Activated naive CD8-positive, alpha-beta T cell (primary cell): Measurements from ENCODE around the gene PIGR.

ENCODE experiments used
- H3K27ac Mint-ChIP-seq: one replicate; pipeline ENCODE4 v1.8.0; 2021; ENCODE audit warnings: mixed read lengths
- H3K27me3 Mint-ChIP-seq: one replicate; pipeline ENCODE4 v1.8.0; 2021; ENCODE audit warnings: mixed read lengths
- H3K36me3 Mint-ChIP-seq: one replicate; pipeline ENCODE4 v1.8.0; 2021; ENCODE audit warnings: mixed read lengths
- H3K4me1 Mint-ChIP-seq: one replicate; pipeline ENCODE4 v1.8.0; 2021; ENCODE audit warnings: low read depth, mixed read lengths
- H3K4me3 Mint-ChIP-seq: one replicate; pipeline ENCODE4 v1.8.0; 2021; ENCODE audit warnings: mild to moderate bottlenecking, mixed read lengths
- H3K9me3 Mint-ChIP-seq: one replicate; pipeline ENCODE4 v1.8.0; 2021; ENCODE audit warnings: low read depth, mixed read lengths

Gene PIGR

DNA sequence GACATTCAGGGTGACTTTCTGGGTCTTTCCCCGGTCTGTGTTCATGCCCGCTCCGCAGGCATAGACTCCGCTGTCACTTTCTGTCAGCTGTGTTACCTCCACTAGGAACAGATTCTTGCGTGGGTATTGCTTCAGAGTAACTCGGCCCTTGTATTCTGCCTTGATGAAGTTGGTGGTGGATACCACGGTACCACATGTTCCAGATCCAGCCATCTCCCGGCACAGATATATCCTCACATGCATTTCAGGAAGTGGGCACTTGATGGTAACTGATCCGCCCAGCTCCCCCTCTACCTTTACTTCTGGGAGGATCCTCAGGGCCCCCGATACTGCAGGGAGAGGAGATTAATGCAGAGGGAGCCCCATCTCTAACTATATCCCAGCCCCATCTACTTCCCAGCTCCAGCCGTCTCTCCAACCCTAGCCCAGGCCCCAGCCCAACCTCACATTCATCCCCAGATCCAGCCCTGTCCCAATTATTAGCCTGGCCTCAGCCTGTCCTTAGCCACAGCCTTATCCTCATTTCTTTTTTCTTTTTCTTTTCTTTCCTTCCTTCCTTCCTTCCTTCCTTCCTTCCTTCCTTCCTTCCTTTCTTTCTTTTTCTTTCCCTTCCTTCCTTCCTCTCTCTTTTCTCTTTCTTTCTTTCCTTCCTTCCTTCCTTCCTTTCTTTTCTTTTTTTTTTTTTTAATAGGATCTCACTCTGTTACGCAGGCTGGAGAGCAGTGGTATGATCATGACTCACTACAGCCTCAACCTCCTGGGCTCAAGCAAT lies 32.3 kb downstream of the PIGR start:
- Mint-ChIP-seq H3K4me3 (peak overlapping the region; percentile 48), H3K36me3 (peaks cover 6% of the 10 kb centered on the region), H3K27me3 (no peaks in the 10 kb centered on the region), H3K27ac (peak overlapping the region; percentile 93), H3K9me3 (no peaks in the 10 kb centered on the region), H3K4me1 (peaks cover 87% of the 10 kb centered on the region)

DNA sequence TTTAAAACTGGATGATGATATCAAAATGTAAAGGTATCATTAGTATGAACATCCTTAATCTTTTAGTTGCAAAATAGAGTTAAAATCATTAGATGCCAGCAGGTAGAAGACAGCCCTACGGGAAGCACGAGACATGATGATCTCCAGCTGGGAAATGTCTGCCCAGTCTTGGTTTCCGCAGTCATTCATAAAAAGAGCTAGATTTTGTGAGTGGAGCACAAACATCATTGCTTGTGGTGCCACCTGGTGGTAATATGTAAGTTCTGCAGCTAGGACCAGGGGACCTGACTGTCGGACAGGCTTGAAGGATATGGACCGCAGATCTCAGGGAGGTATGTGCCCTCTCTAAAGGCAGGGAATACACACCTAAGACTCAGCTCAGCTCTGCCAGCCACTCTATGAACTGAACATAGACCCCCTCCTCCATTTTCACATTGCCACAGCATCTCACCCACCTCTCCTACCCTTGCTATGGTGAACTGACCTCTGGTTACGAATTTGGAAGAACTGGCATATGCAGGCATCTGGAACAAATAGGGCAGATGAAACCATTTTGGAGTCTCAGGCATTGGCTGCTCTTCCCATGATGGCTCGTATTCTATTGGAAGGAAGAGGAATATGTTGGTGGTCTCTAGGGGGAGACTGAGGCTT lies 33.7 kb downstream of the PIGR start:
- peaks cover 9% of the 10 kb centered on the region for H3K36me3 Mint-ChIP-seq
- peaks cover 89% of the 10 kb centered on the region for H3K4me1 Mint-ChIP-seq
- no peaks in the 10 kb centered on the region for H3K27me3 Mint-ChIP-seq
- peak overlapping the region; percentile 38 for H3K4me3 Mint-ChIP-seq
- H3K27ac Mint-ChIP-seq: peak overlapping the region; percentile 93
- H3K9me3 Mint-ChIP-seq: no peaks in the 10 kb centered on the region

DNA sequence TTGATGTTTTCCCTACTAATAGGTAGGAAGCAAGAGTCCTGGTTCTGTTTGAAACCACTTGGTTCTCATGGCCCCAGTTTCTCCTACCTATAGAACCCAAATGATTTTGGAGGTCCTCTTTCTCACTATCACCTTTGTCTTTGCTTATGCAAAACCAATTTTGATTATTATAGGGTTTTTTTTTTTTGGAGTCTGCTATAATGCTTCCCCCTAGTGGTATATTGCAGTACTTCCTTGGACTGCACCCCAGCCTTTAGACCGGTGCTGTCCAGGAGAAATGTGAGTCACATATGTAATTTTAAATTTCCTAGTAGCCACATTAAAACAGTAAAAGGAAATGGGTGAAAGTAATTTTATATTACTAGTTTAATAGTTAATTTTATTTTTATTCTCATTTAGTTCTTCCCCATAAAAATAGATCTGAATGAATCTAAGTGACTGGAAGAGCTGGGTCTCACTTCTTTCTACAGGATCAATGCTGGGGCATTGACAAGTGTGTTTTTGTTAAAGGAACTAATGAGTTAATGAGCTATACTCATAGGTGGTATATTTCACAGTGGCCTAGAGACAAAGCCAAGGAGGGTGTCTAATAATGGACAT lies 35.1 kb downstream of the PIGR start:
- H3K4me1 Mint-ChIP-seq: peaks cover 88% of the 10 kb centered on the region
- no peaks in the 10 kb centered on the region for H3K9me3 Mint-ChIP-seq
- peaks cover 7% of the 10 kb centered on the region for H3K36me3 Mint-ChIP-seq
- H3K27me3 Mint-ChIP-seq: no peaks in the 10 kb centered on the region
- peak overlapping the region; percentile 81 for H3K27ac Mint-ChIP-seq
- H3K4me3 Mint-ChIP-seq: peak overlapping the region; percentile 59

GRCh38 chr1:206909883-206910318 lies 36.4 kb downstream of the PIGR start:
- H3K36me3 Mint-ChIP-seq: peaks cover 10% of the 10 kb centered on the region
- H3K9me3 Mint-ChIP-seq: no peaks in the 10 kb centered on the region
- peak overlapping the region; percentile 59 for H3K4me3 Mint-ChIP-seq
- peaks cover 88% of the 10 kb centered on the region for H3K4me1 Mint-ChIP-seq
- no peaks in the 10 kb centered on the region for H3K27me3 Mint-ChIP-seq
- peak overlapping the region; percentile 81 for H3K27ac Mint-ChIP-seq

DNA sequence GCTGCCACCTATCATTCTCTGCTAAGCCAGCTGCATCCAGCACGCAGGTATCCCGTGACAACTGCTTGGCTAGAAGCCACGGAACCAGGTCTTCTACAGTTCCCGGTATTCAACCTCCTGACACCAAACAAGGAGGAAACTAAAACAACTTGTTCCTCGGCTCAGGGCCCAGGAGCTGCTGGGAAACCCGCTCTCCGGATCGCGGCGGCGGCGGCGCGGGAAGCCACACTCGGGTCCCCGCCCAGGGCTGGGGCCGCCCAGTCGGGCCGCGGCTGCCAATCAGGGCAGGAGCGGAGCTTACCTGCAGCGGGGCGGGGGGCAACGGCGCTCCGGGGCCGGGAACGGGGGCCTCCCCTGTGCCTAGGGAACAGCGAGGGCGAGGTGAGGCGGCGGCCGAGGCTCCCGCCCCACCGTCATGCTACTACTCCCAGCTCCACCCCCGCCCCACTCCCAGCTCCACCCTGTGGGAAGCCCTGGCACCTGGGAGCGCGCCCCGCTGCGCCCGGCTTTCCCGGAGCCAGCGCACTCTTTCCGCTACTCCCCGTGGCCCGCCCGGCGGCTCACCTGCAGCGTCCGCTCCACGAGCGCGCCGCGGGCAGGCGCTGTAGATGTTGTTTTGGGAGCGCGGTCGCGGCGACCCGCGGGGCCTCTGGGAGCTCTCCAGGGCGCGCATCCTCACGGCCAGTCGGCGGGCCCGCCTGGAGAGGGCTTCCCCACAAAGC lies 36.9 kb downstream of the PIGR start:
- H3K36me3 Mint-ChIP-seq: peaks cover 14% of the 10 kb centered on the region
- H3K9me3 Mint-ChIP-seq: no peaks in the 10 kb centered on the region
- peak overlapping the region; percentile 93 for H3K27ac Mint-ChIP-seq
- no peaks in the 10 kb centered on the region for H3K27me3 Mint-ChIP-seq
- peaks cover 88% of the 10 kb centered on the region for H3K4me1 Mint-ChIP-seq
- H3K4me3 Mint-ChIP-seq: peak overlapping the region; percentile 83

- no peaks in the 10 kb centered on the region for H3K27me3 Mint-ChIP-seq
- H3K9me3 Mint-ChIP-seq: no peaks in the 10 kb centered on the region
- peaks cover 22% of the 10 kb centered on the region for H3K36me3 Mint-ChIP-seq
- peaks cover 87% of the 10 kb centered on the region for H3K4me1 Mint-ChIP-seq
- peak overlapping the region; percentile 58 for H3K4me3 Mint-ChIP-seq
- peak overlapping the region; percentile 79 for H3K27ac Mint-ChIP-seq
These were observed 38.2 kb downstream of the PIGR start for GRCh38 chr1:206908038-206908437.

DNA sequence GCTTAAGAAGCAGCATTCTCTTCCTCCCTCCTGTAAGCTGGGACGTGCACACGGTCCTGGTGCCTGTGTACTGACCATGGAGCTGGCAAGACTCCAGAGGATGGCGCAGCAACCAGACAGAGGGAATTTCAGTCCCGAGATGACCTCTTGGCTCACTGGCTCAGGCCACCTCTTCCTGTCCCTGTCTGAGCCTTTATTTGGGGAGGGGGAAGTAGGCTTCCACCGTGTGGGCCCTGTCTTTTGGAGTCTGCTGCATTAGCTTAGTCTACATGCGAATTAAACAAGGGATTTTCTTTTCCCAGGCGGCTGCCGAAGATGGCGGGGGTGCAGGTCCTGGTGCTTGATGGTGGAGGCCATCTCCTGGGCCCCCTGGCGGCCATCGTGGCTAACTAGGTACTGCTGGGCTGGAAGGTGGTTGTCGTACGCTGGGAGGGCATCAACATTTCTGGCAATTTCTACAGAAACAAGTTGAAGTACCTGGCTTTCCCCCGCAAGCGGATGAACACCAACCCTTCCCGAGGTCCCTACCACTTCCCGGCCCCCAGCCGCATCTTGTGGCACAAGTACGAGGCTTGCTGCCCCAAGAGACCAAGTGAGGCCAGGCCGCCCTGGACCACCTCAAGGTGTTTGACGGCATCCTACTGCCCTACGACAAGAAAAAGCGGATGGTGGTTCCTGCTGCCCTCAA lies 38.8 kb downstream of the PIGR start:
- Mint-ChIP-seq H3K4me3 (peak overlapping the region; percentile 58), H3K27ac (peak overlapping the region; percentile 79), H3K4me1 (peaks cover 87% of the 10 kb centered on the region), H3K27me3 (no peaks in the 10 kb centered on the region), H3K36me3 (peaks cover 25% of the 10 kb centered on the region), H3K9me3 (no peaks in the 10 kb centered on the region)

DNA sequence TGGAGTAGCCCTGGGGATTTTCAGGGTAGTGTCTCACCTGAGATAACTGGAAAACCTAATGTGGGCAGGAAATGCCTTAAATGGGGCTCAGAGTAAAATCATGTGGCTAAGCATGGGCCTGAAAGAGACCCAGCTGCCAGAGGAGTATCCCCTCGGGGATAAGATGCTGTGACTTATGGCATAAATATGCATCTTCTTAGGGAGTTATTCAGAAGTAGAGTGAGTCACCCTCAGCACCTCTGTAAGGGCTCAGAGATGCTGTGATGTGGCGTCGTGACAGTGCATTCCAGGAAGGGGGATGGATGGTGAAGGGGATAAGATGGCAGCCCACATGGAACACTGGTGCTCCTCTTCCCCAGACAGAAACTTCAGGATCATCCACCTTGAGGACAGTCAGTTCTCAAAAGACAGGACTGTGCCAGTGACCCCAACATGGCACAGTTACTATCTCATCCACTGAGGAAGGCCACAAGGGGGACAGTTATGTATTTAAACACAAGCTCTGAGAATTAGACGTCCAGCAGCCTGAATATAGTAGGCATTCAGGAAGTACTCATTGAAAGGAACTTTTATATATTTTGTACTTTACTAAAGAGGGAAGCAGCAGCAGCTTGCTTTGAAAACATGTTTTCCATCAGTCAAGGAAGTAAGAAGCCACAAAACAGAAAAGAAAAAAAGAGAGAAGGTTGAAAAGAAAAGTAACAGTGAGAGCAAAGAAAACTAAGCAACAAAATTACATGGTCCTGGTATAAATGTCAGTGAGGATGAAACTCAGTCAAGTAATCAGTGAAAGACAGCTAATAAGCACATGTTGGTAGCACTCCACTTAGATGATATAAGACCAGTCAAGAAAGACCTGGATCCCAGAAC lies 40.7 kb downstream of the PIGR start:
- H3K9me3 Mint-ChIP-seq: no peaks in the 10 kb centered on the region
- peaks cover 87% of the 10 kb centered on the region for H3K4me1 Mint-ChIP-seq
- H3K4me3 Mint-ChIP-seq: peak overlapping the region; percentile 69
- H3K27me3 Mint-ChIP-seq: no peaks in the 10 kb centered on the region
- peaks cover 29% of the 10 kb centered on the region for H3K36me3 Mint-ChIP-seq
- H3K27ac Mint-ChIP-seq: peak overlapping the region; percentile 94

GRCh38 chr1:206904423-206905142 lies 41.7 kb downstream of the PIGR start:
- peaks cover 29% of the 10 kb centered on the region for H3K36me3 Mint-ChIP-seq
- H3K27ac Mint-ChIP-seq: peak overlapping the region; percentile 94
- H3K4me1 Mint-ChIP-seq: peaks cover 90% of the 10 kb centered on the region

GRCh38 chr1:206903687-206904086 lies 42.6 kb downstream of the PIGR start:
- Mint-ChIP-seq H3K27me3 (no peaks in the 10 kb centered on the region), H3K4me3 (no peak overlapping the region), H3K27ac (peak overlapping the region; percentile 94), H3K4me1 (peaks cover 89% of the 10 kb centered on the region), H3K36me3 (peaks cover 27% of the 10 kb centered on the region), H3K9me3 (no peaks in the 10 kb centered on the region)

More at GRCh38 chr1:206904423-206905142, 41.7 kb downstream of the PIGR start:
- no peaks in the 10 kb centered on the region for H3K9me3 Mint-ChIP-seq
- H3K27me3 Mint-ChIP-seq: no peaks in the 10 kb centered on the region
- peak overlapping the region; percentile 69 for H3K4me3 Mint-ChIP-seq

GRCh38 chr1:206902702-206903101 lies 43.6 kb downstream of the PIGR start:
- peaks cover 86% of the 10 kb centered on the region for H3K4me1 Mint-ChIP-seq
- no peaks in the 10 kb centered on the region for H3K9me3 Mint-ChIP-seq
- no peak overlapping the region for H3K4me3 Mint-ChIP-seq
- H3K27me3 Mint-ChIP-seq: no peaks in the 10 kb centered on the region
- peaks cover 26% of the 10 kb centered on the region for H3K36me3 Mint-ChIP-seq
- H3K27ac Mint-ChIP-seq: peak overlapping the region; percentile 94

GRCh38 chr1:206901944-206902343 lies 44.3 kb downstream of the PIGR start:
- peaks cover 26% of the 10 kb centered on the region for H3K36me3 Mint-ChIP-seq
- H3K27ac Mint-ChIP-seq: peak overlapping the region; percentile 83
- no peak overlapping the region for H3K4me3 Mint-ChIP-seq
- peaks cover 86% of the 10 kb centered on the region for H3K4me1 Mint-ChIP-seq
- no peaks in the 10 kb centered on the region for H3K27me3 Mint-ChIP-seq
- H3K9me3 Mint-ChIP-seq: no peaks in the 10 kb centered on the region

DNA sequence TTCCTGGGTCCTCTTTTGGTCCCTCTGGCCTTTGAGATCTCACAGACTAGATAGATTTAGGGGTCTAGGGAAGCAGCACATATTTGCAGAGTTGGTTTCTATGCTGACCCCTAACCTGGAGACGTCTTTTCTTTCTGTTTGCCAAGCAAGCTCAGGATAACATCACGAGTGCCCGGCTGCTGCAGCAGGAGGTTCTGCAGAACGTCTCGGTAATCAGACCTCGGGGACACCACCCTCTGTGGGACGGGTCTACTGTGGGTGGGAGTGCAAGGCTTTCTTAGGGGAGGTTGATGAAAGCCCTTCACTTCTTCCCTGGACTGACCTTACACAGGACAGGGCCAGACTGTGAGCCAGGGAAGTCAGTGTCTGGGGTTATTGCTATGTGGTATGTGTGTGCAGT lies 46.1 kb downstream of the PIGR start:
- peaks cover 83% of the 10 kb centered on the region for H3K4me1 Mint-ChIP-seq
- peaks cover 23% of the 10 kb centered on the region for H3K36me3 Mint-ChIP-seq
- peak overlapping the region; percentile 83 for H3K27ac Mint-ChIP-seq
- no peak overlapping the region for H3K4me3 Mint-ChIP-seq
- H3K27me3 Mint-ChIP-seq: no peaks in the 10 kb centered on the region
- no peaks in the 10 kb centered on the region for H3K9me3 Mint-ChIP-seq
